B cell (primary cell): ENCODE results near the gene PNMA5. TPM values are rescaled to one million over a fixed set of nuclear protein-coding genes. Genes with fewer than 3 reads are reported as not detected.

Source experiments
- ATAC-seq: fragments of 200-7000 bp; cut with Tn5 transposase; one replicate; pipeline ENCODE4 v1.10.0; 2021; ENCODE audit warnings: low read depth, mild to moderate bottlenecking, moderate number of reproducible peaks, moderate library complexity
- CTCF ChIA-PET: fragments of 350-600 bp; sonication (Branson Sonifier 250); formaldehyde crosslinking; loops from one replicate; lab custom pipeline; 2021; ENCODE audit warnings: antibody characterized with exemption, inconsistent platforms; lab: Charles Lee
- POLR2A ChIA-PET: fragments of 350-600 bp; sonication (Branson Sonifier 250); formaldehyde crosslinking; loops from one replicate; lab custom pipeline; 2021; ENCODE audit warnings: antibody characterized with exemption; lab: Charles Lee
- DNase-seq: peaks from one replicate; pipeline ENCODE4 v3.0.0; 2013
- H2AFZ ChIP-seq: 2 replicates; pipeline ENCODE4 v1.6.1; 2012; ENCODE audit warnings: mild to moderate bottlenecking, low read depth, low read length; ENCODE audit not compliant: insufficient read depth, poor library complexity, severe bottlenecking
- H3K27ac ChIP-seq, 2 donors: 1 replicate in 1 of 2; 2 replicates in 1 of 2; pipeline ENCODE4 v1.5.1; 2012 to 2013; ENCODE audit warnings: low read length in 2 of 2, mild to moderate bottlenecking in 2 of 2, moderate library complexity in 1 of 2
- H3K27me3 ChIP-seq, 4 experiments: fragments of 200-600 bp in 1 of 4; sonication (generic) in 1 of 4; replicated peaks in 1 of 4; 1 replicate in 2 of 4; 2 replicates in 2 of 4; pipeline versions ENCODE4 v1.6.1 to v1.7.0; 2013 to 2016; ENCODE audit warnings: low read length in 3 of 4, mild to moderate bottlenecking in 2 of 4, mixed read lengths in 1 of 4, moderate library complexity in 1 of 4; ENCODE audit not compliant: insufficient read depth in 4 of 4, control insufficient read depth in 3 of 4; ENCODE audit errors: control extremely low read depth in 1 of 4
- H3K36me3 ChIP-seq, 2 experiments: replicated peaks in 1 of 2; 1 replicate in 1 of 2; 2 replicates in 1 of 2; pipeline versions ENCODE4 v1.6.1 to v1.7.1; 2013; ENCODE audit warnings: low read length in 1 of 2; ENCODE audit not compliant: insufficient read depth in 2 of 2, control insufficient read depth in 1 of 2; ENCODE audit errors: control extremely low read depth in 1 of 2, extremely low read depth in 1 of 2
- H3K4me1 ChIP-seq, 2 donors: fragments of 200-600 bp in 1 of 2; sonication (generic) in 1 of 2; 1 replicate in 1 of 2; 2 replicates in 1 of 2; pipeline versions ENCODE4 v1.5.1 to v1.6.1; 2013 to 2017; ENCODE audit warnings: low read length in 2 of 2; ENCODE audit not compliant: control insufficient read depth in 2 of 2, insufficient read depth in 2 of 2
- H3K4me2 ChIP-seq: replicated peaks from 2 replicates; pipeline ENCODE3; 2012; ENCODE audit warnings: mild to moderate bottlenecking, low read depth, low read length; ENCODE audit not compliant: poor library complexity, severe bottlenecking
- H3K4me3 ChIP-seq, 5 experiments: fragments of 200-600 bp in 1 of 5; sonication (generic) in 1 of 5; 1 replicate in 3 of 5; 2 replicates in 2 of 5; pipeline versions ENCODE4 v1.5.1 to v1.7.0; 2011 to 2016; ENCODE audit warnings: low read length in 4 of 5, mild to moderate bottlenecking in 4 of 5, low read depth in 2 of 5, control low read depth in 1 of 5, moderate library complexity in 1 of 5; ENCODE audit not compliant: insufficient read depth in 1 of 5; ENCODE audit errors: control extremely low read depth in 1 of 5, extremely low read depth in 1 of 5
- H3K79me2 ChIP-seq: fragments of 200-600 bp; sonication (generic); one replicate; pipeline ENCODE4 v1.6.0; 2016; ENCODE audit warnings: low read length; ENCODE audit not compliant: control insufficient read depth, insufficient read depth
- H3K9ac ChIP-seq: fragments of 200-600 bp; sonication (generic); 2 replicates; pipeline ENCODE4 v1.6.1; 2017; ENCODE audit warnings: mild to moderate bottlenecking, low read length, moderate library complexity
- H3K9me3 ChIP-seq, 3 donors: one replicate each; pipeline versions ENCODE4 v1.6.1 to v1.7.1; 2013; ENCODE audit warnings: low read length in 2 of 3; ENCODE audit not compliant: control insufficient read depth in 2 of 3, insufficient read depth in 1 of 3; ENCODE audit errors: control extremely low read depth in 1 of 3
- H4K20me1 ChIP-seq: 2 replicates; pipeline ENCODE4 v1.6.0; 2012; ENCODE audit warnings: mild to moderate bottlenecking, low read length; ENCODE audit not compliant: insufficient read depth, control insufficient read depth, poor library complexity, severe bottlenecking
- H3K27ac Mint-ChIP-seq: one replicate; pipeline ENCODE4 v1.8.0; 2021; ENCODE audit warnings: mixed read lengths
- H3K27me3 Mint-ChIP-seq: one replicate; pipeline ENCODE4 v1.8.0; 2021; ENCODE audit warnings: mixed read lengths
- H3K4me1 Mint-ChIP-seq: one replicate; pipeline ENCODE4 v1.8.0; 2021; ENCODE audit warnings: mixed read lengths
- H3K4me3 Mint-ChIP-seq: one replicate; pipeline ENCODE4 v1.8.0; 2021; ENCODE audit warnings: mixed read lengths
- H3K9me3 Mint-ChIP-seq: one replicate; pipeline ENCODE4 v1.8.0; 2022; ENCODE audit warnings: mixed read lengths; ENCODE audit not compliant: insufficient read depth
- CTCF ChIP-seq: fragments of 200-600 bp; IDR thresholded peaks from one replicate; pipeline ENCODE4 v1.8.0; 2022; ENCODE audit warnings: antibody characterized with exemption, mild to moderate bottlenecking
- EZH2 ChIP-seq: IDR thresholded peaks from 2 replicates; pipeline ENCODE4 v1.6.1; 2012; ENCODE audit warnings: borderline replicate concordance, low read depth, mild to moderate bottlenecking, moderate library complexity, low read length; ENCODE audit not compliant: insufficient read depth, poor library complexity, severe bottlenecking
- WGBS: methylation state at CpG from one replicate; pipeline ENCODE4 v1.1.5; 2013; ENCODE audit warnings: missing lambda C conversion rate; ENCODE audit not compliant: insufficient coverage; 5-methylcytosine and 5-hydroxymethylcytosine counted together
- intact Hi-C: fragments of 100-400 bp; cut with micrococcal nuclease; formaldehyde crosslinking; loops from one replicate; pipeline ENCODE4 v1.10.0; 2022
- polyA plus RNA-seq: library from polyadenylated mRNA; depleted of rRNA; stranded (reverse); fragments of >200 nt; gene quantifications from 2 replicates; pipeline ENCODE4 v1.2.3, GENCODE V29; 2012
- total RNA-seq, 2 donors: library from RNA; stranded (reverse); fragments of 120-200 nt in 1 of 2; gene quantifications; 1 replicate in 1 of 2; 2 replicates in 1 of 2; pipeline versions ENCODE4 v1.2.3 to v1.2.4, GENCODE V29; 2013 to 2022

Gene PNMA5
- total and polyA plus RNA-seq, 2 donors (not counting 1 experiment from before 2014, with no cell fraction given) = 0.49 to 0.62 TPM

GRCh38 chrX:152958047-152958446 lies 35.9 kb downstream of the PNMA5 start:
- H3K4me3 Mint-ChIP-seq = peak overlapping the region; percentile 87
- H3K9me3 ChIP-seq = peaks cover 0 to 6% (median 0%) of the 10 kb centered on the region in 3 donors
- H3K9ac ChIP-seq = peak overlapping the region; percentile 58
- H3K4me1 Mint-ChIP-seq = peaks cover 8% of the 10 kb centered on the region
- CTCF ChIA-PET = interaction anchor here (1.6 to 2.8 kb wide), 4 partner anchors 15 to 549 kb away, joined by 3 to 14 read pairs (median 10); no protein-coding TSS in a partner anchor
- no peak for TF ChIP-seq CTCF
- TF ChIP-seq EZH2 = no peak
- H3K9me3 Mint-ChIP-seq = no peaks in the 10 kb centered on the region
- H2AFZ ChIP-seq = peak overlapping the region; percentile 75
- intact Hi-C loops = loop anchor here (1.0 kb wide), 1 partner anchor 17 kb away; no protein-coding TSS in a partner anchor
- no peaks in the 10 kb centered on the region for H3K27me3 Mint-ChIP-seq
- H3K4me2 ChIP-seq = peak overlapping the region; percentile 63
- POLR2A ChIA-PET = interaction anchor here (0.8 to 1.7 kb wide), 2 partner anchors 16 to 710 kb away, joined by 3 to 4 read pairs; no protein-coding TSS in a partner anchor
- H3K79me2 ChIP-seq = no peaks in the 10 kb centered on the region
- no peak for ATAC-seq
- H3K27ac ChIP-seq = peak overlapping the region; percentile 70 to 75
- H3K27ac Mint-ChIP-seq = peak overlapping the region; percentile 96
- H3K27me3 ChIP-seq = no peaks in the 10 kb centered on the region
- H4K20me1 ChIP-seq = no peaks in the 10 kb centered on the region
- peak overlapping the region in 4 of 5 experiments; percentile 31 to 46 (median 36) for H3K4me3 ChIP-seq
- H3K36me3 ChIP-seq = no peaks in the 10 kb centered on the region
- H3K4me1 ChIP-seq = peaks cover 5 to 15% of the 10 kb centered on the region in 2 donors
- DNase-seq = peak; percentile 33
- 65% methylated on average over 4 of the region's 5 CpGs for WGBS

- no peaks in the 10 kb centered on the region for H3K79me2 ChIP-seq
- H2AFZ ChIP-seq = no peak overlapping the region
- Mint-ChIP-seq H3K27ac (no peak overlapping the region), H3K4me3 (no peak overlapping the region), H3K27me3 (no peaks in the 10 kb centered on the region), H3K4me1 (no peaks in the 10 kb centered on the region), H3K9me3 (no peaks in the 10 kb centered on the region)
- TF ChIP-seq CTCF (no peak), EZH2 (no peak)
- H3K4me2 ChIP-seq = no peak overlapping the region
- H3K9ac ChIP-seq = no peak overlapping the region
- no peaks in the 10 kb centered on the region for H3K36me3 ChIP-seq
- H4K20me1 ChIP-seq = no peaks in the 10 kb centered on the region
- no peak overlapping the region for H3K27ac ChIP-seq
- POLR2A ChIA-PET = no interaction called here
- no peaks in the 10 kb centered on the region for H3K9me3 ChIP-seq
- no peaks in the 10 kb centered on the region for H3K27me3 ChIP-seq
- no peak overlapping the region for H3K4me3 ChIP-seq
- no CpG with 5 or more reads among the region's 6 CpGs for WGBS
- no peaks in the 10 kb centered on the region for H3K4me1 ChIP-seq
- CTCF ChIA-PET = no interaction called here
- intact Hi-C loops = no loop called here
- ATAC-seq (no peak), DNase-seq (no peak)
These were observed 43.1 kb downstream of the PNMA5 start for GRCh38 chrX:152950786-152951185.
